Ovary (tissue), 3 donors: Measurements from ENCODE around the gene ZNF346.

ENCODE experiments used
- POLR2A ChIP-seq: fragments of 450-650 bp; IDR thresholded peaks from one replicate; pipeline ENCODE4 v1.6.1; 2017; ENCODE audit warnings: antibody characterized with exemption, mild to moderate bottlenecking, moderate library complexity
- TF ChIP-seq, protein P1 (sequence below), 3 donors: fragments of 450-650 bp in 2 of 3; fragments of 200-600 bp in 1 of 3; IDR thresholded peaks; one replicate each; pipeline versions ENCODE4 v1.5.1 to v1.8.0; 2016 to 2022; ENCODE audit warnings: antibody characterized with exemption in 3 of 3, mild to moderate bottlenecking in 1 of 3
- donor health status: DM: no; HTN: no; CAD: no.

DNA sequence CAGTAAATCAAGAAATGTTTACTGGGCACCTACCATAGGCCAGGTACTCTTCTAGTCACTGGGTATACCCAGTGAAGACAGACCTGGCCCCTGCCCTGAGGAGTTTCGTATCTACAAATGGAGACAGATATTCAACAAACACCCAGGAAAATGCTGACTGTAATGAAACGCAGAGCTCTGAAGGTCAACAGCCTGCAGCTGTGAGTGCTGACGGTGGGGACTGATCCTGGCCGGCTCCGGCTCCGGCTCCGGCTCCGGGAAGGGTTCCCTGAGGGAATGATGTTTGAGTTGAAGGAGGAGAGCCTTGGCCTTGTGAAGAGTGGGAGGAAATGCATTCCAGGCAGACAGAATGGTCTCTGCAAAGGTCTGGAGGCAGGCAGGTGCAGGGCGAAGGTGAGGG is 87.3 kb downstream of the ZNF346 start:
- TF ChIP-seq, protein P1, sequence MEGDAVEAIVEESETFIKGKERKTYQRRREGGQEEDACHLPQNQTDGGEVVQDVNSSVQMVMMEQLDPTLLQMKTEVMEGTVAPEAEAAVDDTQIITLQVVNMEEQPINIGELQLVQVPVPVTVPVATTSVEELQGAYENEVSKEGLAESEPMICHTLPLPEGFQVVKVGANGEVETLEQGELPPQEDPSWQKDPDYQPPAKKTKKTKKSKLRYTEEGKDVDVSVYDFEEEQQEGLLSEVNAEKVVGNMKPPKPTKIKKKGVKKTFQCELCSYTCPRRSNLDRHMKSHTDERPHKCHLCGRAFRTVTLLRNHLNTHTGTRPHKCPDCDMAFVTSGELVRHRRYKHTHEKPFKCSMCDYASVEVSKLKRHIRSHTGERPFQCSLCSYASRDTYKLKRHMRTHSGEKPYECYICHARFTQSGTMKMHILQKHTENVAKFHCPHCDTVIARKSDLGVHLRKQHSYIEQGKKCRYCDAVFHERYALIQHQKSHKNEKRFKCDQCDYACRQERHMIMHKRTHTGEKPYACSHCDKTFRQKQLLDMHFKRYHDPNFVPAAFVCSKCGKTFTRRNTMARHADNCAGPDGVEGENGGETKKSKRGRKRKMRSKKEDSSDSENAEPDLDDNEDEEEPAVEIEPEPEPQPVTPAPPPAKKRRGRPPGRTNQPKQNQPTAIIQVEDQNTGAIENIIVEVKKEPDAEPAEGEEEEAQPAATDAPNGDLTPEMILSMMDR (IDR thresholded peaks at IDR 0.05), result no peak
- TF ChIP-seq POLR2A, result no peak
